Kidney epithelial cell (primary cell): ENCODE data around the gene ASXL1. TPM values are rescaled to one million over a fixed set of nuclear protein-coding genes. Genes with fewer than 3 reads are reported as not detected.
A peak's percentile ranks its signal among the peaks of the same experiment; 100 is the strongest.

Experiments
- DNase-seq: peaks from one replicate; pipeline ENCODE4 v3.0.0-alpha.2; 2010; ENCODE audit warnings: low read depth
- H3K27me3 ChIP-seq: 2 replicates; pipeline ENCODE4 v1.6.0; 2011; ENCODE audit warnings: low read length; ENCODE audit not compliant: control insufficient read depth, insufficient read depth
- H3K36me3 ChIP-seq: 2 replicates; pipeline ENCODE4 v1.5.1; 2011; ENCODE audit warnings: low read length; ENCODE audit not compliant: control insufficient read depth, insufficient read depth
- H3K4me3 ChIP-seq: 2 replicates; pipeline ENCODE4 v1.5.1; 2011; ENCODE audit warnings: low read depth, mild to moderate bottlenecking, control low read depth, low read length
- total RNA-seq: library from RNA; depleted of rRNA; stranded (reverse); fragments of >200 nt; gene quantifications from 2 replicates; pipeline ENCODE4 v1.2.3, GENCODE V29; 2015
- TF ChIP-seq, protein P1 (sequence below): IDR thresholded peaks from 2 replicates; pipeline ENCODE4 v1.5.1; 2011; ENCODE audit warnings: mild to moderate bottlenecking, moderate library complexity, low read length, control low read depth, inconsistent platforms; ENCODE audit not compliant: insufficient read depth, poor library complexity, severe bottlenecking

Gene ASXL1
- total RNA-seq, 1 donor from 2014 or later, result 31.6 TPM

DNA sequence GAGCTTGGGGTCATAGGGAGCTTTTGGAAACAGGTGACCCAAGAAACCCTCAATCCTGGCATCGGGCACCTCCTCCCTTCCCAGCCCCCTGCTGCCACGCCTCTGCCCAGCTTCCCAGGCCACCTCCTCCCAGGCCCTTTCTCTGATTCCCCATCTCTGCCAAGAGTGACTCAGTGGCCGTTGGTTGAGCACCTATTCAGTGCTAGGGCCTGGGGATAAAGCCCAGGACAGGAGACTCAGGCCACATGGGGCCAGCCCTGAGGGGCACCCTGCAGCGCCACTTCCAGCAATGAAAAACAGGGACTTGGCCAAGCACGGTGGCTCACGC is 110.1 kb downstream of the ASXL1 start:
- TF ChIP-seq, protein P1, sequence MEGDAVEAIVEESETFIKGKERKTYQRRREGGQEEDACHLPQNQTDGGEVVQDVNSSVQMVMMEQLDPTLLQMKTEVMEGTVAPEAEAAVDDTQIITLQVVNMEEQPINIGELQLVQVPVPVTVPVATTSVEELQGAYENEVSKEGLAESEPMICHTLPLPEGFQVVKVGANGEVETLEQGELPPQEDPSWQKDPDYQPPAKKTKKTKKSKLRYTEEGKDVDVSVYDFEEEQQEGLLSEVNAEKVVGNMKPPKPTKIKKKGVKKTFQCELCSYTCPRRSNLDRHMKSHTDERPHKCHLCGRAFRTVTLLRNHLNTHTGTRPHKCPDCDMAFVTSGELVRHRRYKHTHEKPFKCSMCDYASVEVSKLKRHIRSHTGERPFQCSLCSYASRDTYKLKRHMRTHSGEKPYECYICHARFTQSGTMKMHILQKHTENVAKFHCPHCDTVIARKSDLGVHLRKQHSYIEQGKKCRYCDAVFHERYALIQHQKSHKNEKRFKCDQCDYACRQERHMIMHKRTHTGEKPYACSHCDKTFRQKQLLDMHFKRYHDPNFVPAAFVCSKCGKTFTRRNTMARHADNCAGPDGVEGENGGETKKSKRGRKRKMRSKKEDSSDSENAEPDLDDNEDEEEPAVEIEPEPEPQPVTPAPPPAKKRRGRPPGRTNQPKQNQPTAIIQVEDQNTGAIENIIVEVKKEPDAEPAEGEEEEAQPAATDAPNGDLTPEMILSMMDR, result no peak
- H3K4me3 ChIP-seq, result no peak overlapping the region
- peaks cover 4% of the 10 kb centered on the region for H3K36me3 ChIP-seq
- DNase-seq, result no peak
- no peaks in the 10 kb centered on the region for H3K27me3 ChIP-seq

DNA sequence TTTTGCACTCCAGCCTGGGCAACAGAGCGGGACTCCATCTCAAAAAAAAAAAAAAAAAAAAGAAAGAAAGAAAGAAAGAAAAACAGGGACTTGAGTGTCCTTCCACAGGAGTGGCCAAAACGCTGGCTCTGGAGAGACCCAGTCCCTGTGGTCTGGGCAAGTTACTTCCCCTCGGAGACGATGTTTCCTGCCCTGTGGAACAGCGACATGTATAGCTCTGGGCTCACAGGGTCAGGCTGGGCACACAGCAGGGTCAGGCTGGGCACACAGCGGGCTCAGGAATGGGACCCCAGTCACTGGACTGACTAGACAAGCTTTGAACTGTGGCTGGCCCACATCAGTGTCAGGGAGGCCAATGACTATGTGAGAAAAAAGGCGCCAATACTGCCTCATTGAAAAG is 110.7 kb downstream of the ASXL1 start:
- Histone ChIP-seq H3K27me3 (no peaks in the 10 kb centered on the region), H3K36me3 (peaks cover 4% of the 10 kb centered on the region), H3K4me3 (no peak overlapping the region)
- DNase-seq, result no peak
- TF ChIP-seq, protein P1, result no peak

DNA sequence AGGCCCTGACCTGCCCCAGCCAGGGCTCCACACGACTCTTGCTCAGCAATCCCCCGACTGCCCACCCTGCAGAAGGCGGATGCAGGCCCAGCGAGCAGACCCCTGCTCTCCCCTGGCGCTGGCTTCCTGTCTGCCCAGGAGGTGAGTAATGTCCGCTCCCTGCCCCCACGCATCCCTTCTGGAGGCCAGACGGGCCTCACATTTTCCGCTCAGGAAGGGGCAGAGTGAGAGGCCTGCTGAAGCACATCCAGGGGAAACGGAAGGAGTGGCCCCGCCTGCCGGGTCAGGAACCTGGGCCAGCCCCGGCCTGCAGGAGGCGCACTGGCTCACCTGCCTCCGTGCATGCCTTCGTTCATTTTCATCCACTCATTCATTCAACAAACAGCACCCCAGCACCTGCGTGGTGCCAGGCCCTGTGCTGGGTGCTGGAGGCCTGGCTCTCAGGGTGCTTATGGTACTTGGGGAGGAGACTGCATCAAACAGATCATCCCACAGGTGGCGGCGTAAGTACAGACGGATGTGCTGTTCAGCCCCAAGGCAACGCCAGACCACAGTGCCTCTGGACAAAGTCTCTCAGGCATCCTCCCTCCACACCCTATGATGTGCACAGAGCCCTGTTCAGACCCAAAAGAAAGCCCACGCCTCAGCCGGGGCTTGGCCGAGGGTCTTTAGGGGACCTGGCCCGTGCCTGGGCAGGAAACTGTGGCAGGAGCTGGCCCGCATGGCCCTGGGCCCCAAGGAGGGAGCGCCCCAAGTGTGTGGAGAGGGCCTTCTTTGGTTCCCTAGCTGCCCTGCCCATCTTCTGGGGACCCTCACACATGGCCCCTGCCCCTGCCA is 112.1 kb downstream of the ASXL1 start:
- Histone ChIP-seq H3K36me3 (peaks cover 1% of the 10 kb centered on the region), H3K27me3 (no peaks in the 10 kb centered on the region), H3K4me3 (no peak overlapping the region)
- TF ChIP-seq, protein P1, result peak; percentile 83
- peak; percentile 70 for DNase-seq

DNA sequence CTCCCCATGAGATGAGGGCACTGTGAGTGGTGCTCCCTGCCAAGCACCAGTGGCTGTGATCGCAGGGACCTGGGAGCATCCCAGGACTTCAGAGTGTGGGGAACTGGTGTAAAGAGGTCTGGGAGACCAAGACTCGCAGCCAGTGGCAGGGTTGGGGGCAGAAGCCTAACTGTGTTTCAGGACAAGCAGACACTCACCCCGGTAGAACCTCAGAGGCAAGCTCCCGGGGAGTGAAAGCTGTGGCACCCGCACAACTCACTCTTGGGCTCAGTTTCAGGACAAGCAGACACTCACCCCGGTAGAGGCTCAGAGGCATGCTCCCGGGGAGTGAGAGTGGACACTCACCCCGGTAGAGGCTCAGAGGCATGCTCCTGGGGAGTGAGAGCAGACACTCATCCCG is 112.8 kb downstream of the ASXL1 start:
- Histone ChIP-seq H3K36me3 (peaks cover 1% of the 10 kb centered on the region), H3K27me3 (no peaks in the 10 kb centered on the region), H3K4me3 (no peak overlapping the region)
- no peak for DNase-seq
- TF ChIP-seq, protein P1, result no peak

DNA sequence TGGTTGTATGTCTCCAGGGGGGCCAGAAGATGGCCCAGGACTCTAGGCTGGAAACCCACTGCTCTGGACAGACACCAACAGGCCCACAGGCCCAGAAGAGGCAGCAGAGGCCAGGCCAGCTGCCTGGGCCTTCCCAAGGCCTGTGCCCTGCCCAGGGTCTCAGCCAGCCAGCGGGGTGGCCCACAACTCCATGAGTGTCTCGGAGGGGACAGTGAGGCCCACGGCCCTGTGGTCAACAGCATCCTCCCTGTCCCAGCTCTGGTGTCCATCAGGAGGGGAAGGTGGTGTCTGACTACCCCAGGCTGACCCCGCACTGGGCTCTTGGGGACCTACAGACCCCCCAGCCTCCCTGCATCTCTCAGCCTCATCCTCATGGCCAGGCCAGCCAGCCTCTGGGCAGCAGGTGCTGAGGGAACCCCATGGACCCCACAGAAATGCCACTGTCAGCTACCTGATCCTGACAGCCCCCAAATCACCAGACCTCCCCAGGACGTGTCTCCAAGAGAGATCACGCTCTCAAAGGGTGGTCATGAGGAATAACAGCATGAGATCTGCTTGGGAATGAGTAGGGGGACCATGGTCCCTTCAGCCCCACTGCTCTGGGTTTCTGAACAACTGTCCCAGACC is 114.6 kb downstream of the ASXL1 start:
- no peak overlapping the region for H3K4me3 ChIP-seq
- DNase-seq, result no peak
- TF ChIP-seq, protein P1, result no peak

More for the DNA sequence above, 114.6 kb downstream of the ASXL1 start:
- Histone ChIP-seq H3K36me3 (peaks cover 1% of the 10 kb centered on the region), H3K27me3 (no peaks in the 10 kb centered on the region)
